ENCODE data around the gene SELENOP.
"Not testable (repeated sequence)": the region's sequence is repeated elsewhere in the genome, so short reads cannot be mapped to it uniquely, and the experiment has no call there.

The SELENOP gene

GRCh38 chr5:42811591-42812446 is at the start of gene SELENOP:
Gene SELENOP (minus strand): TSS chr5:42811892. CDS start chr5:42808353, 3,539 bp downstream.
- no peak for DNase-seq

- no peak for DNase-seq
Observed at GRCh38 chr5:42858687-42859086, 47.0 kb upstream of the SELENOP start.

GRCh38 chr5:42858031-42858643 is 46.4 kb upstream of the SELENOP start:
- no peak for DNase-seq

- no peak for DNase-seq
Observed at GRCh38 chr5:42855811-42856210, 44.1 kb upstream of the SELENOP start.

GRCh38 chr5:42855386-42855785 is 43.7 kb upstream of the SELENOP start:
- no peak for DNase-seq

- no peak for DNase-seq
Observed at GRCh38 chr5:42854795-42855194, 43.1 kb upstream of the SELENOP start.

GRCh38 chr5:42852826-42853225 is 41.1 kb upstream of the SELENOP start:
- no peak for DNase-seq

- DNase-seq, result no peak
Observed at GRCh38 chr5:42851481-42851880, 39.8 kb upstream of the SELENOP start.

GRCh38 chr5:42848545-42848944 is 36.9 kb upstream of the SELENOP start:
- DNase-seq, result no peak

- DNase-seq, result not testable (repeated sequence)
Observed at GRCh38 chr5:42844408-42844807, 32.7 kb upstream of the SELENOP start.

- DNase-seq, result no peak
Observed at GRCh38 chr5:42843675-42844292, 32.1 kb upstream of the SELENOP start.

GRCh38 chr5:42842921-42843641 is 31.4 kb upstream of the SELENOP start:
- no peak for DNase-seq

- DNase-seq, result no peak
Observed at GRCh38 chr5:42840842-42841567, 29.3 kb upstream of the SELENOP start.

GRCh38 chr5:42840269-42840668 is 28.6 kb upstream of the SELENOP start:
- DNase-seq, result no peak

GRCh38 chr5:42839196-42839595 is 27.5 kb upstream of the SELENOP start:
- no peak for DNase-seq

GRCh38 chr5:42837601-42838000 is 25.9 kb upstream of the SELENOP start:
- DNase-seq, result no peak

GRCh38 chr5:42836070-42836769 is 24.5 kb upstream of the SELENOP start:
- no peak for DNase-seq

- DNase-seq, result no peak
Observed at GRCh38 chr5:42832060-42832459, 20.4 kb upstream of the SELENOP start.

GRCh38 chr5:42830924-42831323 is 19.2 kb upstream of the SELENOP start:
- no peak for DNase-seq

GRCh38 chr5:42828671-42829070 is 17.0 kb upstream of the SELENOP start:
- no peak for DNase-seq

GRCh38 chr5:42826757-42827515 is 15.2 kb upstream of the SELENOP start:
- no peak for DNase-seq

All from activated CD4-positive, alpha-beta T cell treated with anti-CD3 and anti-CD28 coated beads, Interleukin-2, amount 50 U/mL, for 48 hours (primary cell).